ENCODE results near the gene TUBB1.

Gene TUBB1

DNA sequence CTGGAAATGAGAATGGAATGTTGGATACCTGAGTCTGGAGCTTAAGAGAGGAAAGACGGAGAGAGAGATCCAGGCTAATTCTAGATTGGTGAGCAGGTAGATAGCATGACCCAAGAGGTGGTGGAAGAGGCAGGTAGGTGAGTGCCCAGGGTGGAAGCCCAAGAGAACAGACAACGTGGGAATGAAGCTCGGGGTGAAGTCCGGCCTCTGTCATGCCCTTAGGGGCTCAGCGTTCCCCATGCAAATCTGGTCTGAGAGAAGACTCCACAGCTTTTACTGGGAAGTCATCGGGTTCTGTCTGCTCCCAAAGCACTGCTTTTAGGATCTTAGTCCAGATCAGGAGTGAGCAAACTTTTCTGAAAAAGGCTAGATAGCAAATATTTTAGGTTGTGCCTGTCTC is 34.5 kb upstream of the TUBB1 start:
- TF ChIP-seq POLR2A (IDR thresholded peaks at IDR 0.05; ENCODE audit: low read length) (no peak), GATA1 (IDR thresholded peaks at IDR 0.05; ENCODE audit: low read depth, low read length) (no peak)
- no peak for DNase-seq

DNA sequence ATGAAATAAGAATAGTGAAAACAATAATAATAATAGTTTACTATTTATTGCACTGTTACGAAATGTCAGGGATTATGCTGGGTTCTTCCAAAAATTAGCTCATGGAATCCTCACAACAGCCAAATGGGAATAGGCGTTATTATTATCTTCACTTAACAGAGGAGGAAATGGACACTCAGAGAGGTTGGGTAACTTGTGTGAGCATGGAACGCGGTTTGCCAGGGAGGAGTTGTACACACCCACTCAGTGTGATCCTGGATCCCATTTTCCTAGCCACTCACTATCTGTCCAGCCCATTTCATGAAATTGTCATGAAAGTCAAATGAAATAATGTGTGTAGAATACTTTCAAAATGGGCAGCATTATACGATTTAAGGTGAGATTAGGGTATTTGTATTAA is 33.6 kb upstream of the TUBB1 start:
- DNase-seq: no peak
- no peak for TF ChIP-seq POLR2A (IDR thresholded peaks at IDR 0.05; ENCODE audit: low read length)
- no peak for TF ChIP-seq GATA1 (IDR thresholded peaks at IDR 0.05; ENCODE audit: low read depth, low read length)

DNA sequence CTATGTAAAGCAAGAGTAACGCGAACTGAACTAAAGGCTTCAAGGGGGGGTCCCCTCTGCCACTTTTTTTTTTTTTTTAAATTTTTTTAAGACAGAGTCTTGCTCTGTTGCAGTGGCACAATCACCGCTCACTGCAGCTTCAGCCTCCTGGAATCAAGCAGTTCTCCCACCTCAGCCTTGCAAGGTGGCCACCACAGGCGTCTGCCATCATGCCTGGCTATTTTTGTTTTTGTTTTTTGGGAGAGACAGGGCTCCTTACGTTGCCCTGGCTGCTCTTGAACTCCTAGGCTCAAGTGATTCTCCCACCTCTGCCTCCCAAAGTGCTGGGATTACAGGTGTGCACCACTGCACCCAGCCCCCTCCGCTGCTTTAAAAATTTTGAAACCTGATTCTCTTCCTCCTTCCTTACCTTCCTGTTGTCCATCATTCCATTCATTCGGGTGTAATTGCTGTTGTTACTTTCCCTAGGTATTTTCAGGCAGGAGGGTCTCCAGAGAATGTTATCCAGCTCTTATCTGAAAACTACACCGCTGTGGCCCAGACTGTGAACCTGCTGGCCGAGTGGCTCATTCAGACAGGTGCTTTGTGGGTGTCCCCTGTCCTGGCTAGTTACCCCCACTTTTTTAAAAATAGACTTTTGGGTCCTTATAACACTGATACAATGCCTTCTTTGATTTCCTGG is 32.8 kb upstream of the TUBB1 start:
- no peak for TF ChIP-seq GATA1 (IDR thresholded peaks at IDR 0.05; ENCODE audit: low read depth, low read length)
- no peak for TF ChIP-seq POLR2A (IDR thresholded peaks at IDR 0.05; ENCODE audit: low read length)
- no peak for DNase-seq

DNA sequence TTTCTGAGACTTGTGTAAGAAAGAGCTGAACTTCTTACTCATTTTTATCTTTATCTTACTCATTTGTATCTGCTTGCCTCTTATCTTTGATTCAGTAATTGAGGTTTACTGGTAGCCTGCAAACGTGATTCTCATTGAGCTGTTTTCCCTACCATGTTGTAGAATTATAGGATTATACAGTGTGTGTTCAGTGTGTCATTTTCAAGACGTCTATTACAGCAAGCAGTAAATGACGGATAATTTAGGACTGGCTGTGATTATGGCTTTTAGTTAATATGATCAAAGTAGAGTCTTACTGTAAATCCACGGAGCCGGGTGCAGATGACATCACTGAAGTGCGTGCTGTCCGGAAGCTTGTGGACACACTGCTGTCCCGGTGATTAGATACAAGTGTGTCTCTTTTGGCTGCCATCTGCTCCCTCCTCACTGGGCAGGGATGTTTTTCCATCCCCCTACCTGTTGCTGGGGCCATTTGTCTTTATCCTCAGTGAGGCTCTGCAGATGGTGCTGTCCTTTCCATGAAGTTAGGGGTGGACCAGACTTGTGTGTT is 32.2 kb upstream of the TUBB1 start:
- TF ChIP-seq POLR2A (IDR thresholded peaks at IDR 0.05; ENCODE audit: low read length): no peak
- TF ChIP-seq GATA1 (IDR thresholded peaks at IDR 0.05; ENCODE audit: low read depth, low read length): no peak
- no peak for DNase-seq

DNA sequence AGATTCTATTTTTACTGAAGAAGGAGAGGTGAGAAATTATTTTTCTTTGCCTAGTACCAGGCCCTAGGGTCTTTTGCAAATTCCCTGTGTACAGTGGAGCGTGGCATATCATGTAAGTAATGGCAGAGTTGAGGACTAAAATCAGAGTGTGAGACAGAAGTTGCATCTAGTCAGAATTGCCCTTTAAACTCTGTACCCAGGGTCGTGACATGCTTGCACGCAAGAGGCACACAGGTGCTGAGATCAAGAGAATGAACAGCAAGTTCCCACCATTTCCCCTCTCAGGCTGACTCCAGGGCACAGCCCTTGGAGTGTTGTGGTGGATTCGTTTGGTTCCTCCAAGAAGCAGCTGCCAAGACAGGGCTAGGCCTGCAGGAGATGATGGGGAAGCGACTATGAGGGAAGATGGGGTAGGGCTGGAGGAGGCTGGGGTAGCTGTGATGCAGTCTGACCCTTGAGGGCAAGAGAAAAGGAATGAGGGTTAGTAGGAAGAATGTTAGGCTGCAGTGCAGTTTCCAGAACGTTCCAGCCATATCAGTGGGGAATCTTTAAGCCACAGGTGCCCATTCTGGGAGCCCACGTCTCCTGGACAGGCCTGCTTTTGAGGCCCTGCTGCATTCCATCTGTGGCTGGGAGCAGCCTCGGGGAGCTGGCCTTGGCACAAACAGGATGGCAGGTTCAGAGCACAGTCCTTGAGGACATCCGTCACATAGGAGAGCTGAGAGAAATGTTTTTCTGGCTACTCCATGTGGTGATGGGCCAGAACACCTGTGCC is 31.3 kb upstream of the TUBB1 start:
- DNase-seq: no peak
- TF ChIP-seq GATA1 (IDR thresholded peaks at IDR 0.05; ENCODE audit: low read depth, low read length) (no peak), POLR2A (IDR thresholded peaks at IDR 0.05; ENCODE audit: low read length) (no peak)

DNA sequence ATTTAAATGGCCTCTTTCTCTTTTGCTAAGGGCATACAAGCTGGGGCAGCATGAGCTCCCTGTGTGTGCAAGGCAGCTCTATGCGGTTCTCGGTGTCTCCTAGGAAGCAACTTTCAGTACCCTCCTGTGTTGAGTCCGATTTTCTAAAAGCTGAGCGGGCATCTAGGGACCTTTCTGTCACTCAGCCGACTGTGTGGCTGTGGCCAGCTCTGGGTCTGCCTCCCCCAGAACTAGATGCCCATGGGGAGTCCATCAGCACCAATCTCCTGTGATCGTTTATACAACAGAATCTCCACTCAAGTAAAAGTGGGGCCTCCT is 30.7 kb upstream of the TUBB1 start:
- TF ChIP-seq GATA1 (IDR thresholded peaks at IDR 0.05; ENCODE audit: low read depth, low read length) (no peak), POLR2A (IDR thresholded peaks at IDR 0.05; ENCODE audit: low read length) (no peak)
- DNase-seq: no peak

DNA sequence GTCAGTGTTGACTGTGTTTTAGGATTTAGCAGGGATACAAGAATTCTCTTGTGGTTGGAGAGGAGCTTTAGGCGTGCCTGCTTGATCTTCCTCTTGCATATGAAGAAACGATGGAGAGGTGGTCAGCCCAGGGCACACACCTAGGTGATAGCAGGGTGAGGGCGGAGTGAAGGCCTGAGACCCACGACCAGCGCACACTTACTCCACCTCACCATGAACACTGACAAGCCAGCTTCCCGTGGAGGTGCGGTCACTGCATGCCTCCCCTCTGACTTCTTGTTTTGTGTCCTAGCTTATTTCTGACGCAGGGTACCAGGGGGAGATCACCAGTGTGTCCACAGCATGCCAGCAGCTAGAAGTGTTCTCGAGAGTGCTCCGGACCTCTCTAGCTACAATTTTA is 30.0 kb upstream of the TUBB1 start:
- TF ChIP-seq GATA1 (IDR thresholded peaks at IDR 0.05; ENCODE audit: low read depth, low read length): no peak
- TF ChIP-seq POLR2A (IDR thresholded peaks at IDR 0.05; ENCODE audit: low read length): no peak
- DNase-seq: no peak

DNA sequence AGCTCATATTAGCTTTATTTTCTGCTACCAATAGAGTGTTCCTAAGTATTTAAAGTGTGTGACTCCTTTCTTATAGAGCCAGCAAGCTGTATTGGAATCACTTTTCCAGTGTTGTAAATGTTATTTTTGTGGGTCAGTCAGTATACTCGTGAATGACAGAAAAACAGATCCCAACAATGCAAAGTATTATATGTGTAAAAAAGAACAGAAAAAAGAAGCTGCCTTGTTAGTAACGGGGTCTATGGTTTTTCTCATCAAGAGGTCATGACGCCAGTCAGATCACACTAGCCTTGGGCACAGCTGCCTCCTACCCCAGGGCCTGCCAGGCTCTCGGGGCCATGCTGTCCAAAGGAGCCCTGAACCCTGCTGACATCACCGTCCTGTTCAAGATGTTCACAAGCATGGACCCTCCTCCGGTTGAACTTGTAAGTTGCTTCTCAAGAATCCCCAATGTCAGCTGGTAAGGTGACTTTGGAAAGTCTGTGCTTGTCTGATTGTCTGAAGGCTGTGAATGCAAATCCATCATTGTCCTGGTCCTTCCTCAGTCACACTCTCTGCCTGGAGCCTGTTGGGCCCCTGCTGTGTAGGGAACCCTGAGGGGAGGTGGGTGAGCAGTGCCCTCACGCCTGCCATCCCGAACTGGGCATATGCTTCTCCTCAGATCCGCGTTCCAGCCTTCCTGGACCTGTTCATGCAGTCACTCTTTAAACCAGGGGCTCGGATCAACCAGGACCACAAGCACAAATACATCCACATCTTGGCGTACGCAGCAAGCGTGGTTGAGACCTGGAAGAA is 28.4 kb upstream of the TUBB1 start:
- TF ChIP-seq GATA1 (IDR thresholded peaks at IDR 0.05; ENCODE audit: low read depth, low read length) (no peak), POLR2A (IDR thresholded peaks at IDR 0.05; ENCODE audit: low read length) (no peak)
- no peak for DNase-seq

DNA sequence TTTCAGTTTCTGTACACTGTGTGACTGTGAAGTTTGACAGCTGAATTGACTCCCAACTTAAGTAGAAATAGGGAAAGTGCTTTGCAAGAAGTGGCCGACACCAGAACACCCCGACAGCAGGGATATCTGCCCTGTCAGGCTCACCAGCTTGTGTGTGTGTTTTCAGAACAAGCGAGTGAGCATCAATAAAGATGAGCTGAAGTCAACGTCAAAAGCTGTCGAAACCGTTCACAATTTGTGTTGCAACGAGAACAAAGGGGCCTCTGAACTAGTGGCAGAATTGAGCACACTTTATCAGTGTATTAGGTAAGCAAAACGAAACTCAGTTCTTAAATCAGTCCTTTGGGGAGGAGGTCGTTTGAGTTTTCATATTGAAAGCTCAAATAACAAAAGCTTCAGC is 27.5 kb upstream of the TUBB1 start:
- TF ChIP-seq POLR2A (IDR thresholded peaks at IDR 0.05; ENCODE audit: low read length): no peak
- TF ChIP-seq GATA1 (IDR thresholded peaks at IDR 0.05; ENCODE audit: low read depth, low read length): no peak
- DNase-seq: no peak

DNA sequence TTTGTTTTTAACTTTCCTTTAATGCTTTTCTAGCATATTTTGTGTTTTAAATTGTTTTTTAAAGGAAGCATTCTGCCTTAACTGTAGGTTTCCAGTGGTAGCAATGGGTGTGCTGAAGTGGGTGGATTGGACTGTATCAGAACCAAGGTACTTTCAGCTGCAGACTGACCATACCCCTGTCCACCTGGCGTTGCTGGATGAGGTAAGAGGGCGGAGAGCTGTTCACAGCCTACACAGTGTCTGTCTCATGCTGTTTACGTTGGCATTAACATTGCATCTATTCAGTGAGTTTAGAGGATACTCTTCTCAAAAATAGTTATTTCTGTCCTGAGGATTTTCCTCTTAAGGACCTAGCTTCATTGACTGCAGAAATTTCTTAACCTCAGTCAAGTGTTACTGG is 26.3 kb upstream of the TUBB1 start:
- TF ChIP-seq POLR2A (IDR thresholded peaks at IDR 0.05; ENCODE audit: low read length) (no peak), GATA1 (IDR thresholded peaks at IDR 0.05; ENCODE audit: low read depth, low read length) (no peak)
- DNase-seq: no peak

DNA sequence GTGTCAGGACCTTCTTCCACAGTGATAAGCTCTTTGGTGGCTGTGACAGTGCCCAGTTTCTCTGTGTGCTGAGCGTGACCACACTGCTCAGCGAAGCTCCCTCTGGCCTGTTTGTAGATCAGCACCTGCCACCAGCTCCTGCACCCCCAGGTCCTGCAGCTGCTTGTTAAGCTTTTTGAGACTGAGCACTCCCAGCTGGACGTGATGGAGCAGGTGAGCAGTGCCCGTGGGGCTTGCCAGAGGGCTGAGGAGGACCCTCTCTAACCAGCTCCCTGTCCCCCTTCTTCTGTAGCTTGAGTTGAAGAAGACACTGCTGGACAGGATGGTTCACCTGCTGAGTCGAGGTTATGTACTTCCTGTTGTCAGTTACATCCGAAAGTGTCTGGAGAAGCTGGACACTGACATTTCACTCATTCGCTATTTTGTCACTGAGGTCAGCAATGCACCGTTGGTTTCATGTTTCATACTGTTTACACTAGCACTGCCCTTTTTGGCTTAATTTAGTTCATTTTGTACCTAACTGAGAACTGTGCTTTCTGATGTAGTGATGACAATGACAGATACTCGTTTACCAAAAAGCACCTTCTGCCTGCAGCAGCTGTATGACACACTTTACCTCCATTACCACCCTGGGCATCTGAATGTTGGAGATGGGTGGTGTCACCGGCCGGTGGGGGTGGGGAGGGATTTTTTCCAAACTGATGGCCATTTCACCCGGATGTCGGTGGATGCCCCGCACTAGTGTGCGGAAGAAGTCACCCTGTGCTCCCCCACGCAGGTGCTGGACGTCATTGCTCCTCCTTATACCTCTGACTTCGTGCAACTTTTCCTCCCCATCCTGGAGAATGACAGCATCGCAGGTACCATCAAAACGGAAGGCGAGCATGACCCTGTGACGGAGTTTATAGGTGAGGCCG is 25.6 kb upstream of the TUBB1 start:
- DNase-seq: no peak
- TF ChIP-seq GATA1 (IDR thresholded peaks at IDR 0.05; ENCODE audit: low read depth, low read length): no peak

DNA sequence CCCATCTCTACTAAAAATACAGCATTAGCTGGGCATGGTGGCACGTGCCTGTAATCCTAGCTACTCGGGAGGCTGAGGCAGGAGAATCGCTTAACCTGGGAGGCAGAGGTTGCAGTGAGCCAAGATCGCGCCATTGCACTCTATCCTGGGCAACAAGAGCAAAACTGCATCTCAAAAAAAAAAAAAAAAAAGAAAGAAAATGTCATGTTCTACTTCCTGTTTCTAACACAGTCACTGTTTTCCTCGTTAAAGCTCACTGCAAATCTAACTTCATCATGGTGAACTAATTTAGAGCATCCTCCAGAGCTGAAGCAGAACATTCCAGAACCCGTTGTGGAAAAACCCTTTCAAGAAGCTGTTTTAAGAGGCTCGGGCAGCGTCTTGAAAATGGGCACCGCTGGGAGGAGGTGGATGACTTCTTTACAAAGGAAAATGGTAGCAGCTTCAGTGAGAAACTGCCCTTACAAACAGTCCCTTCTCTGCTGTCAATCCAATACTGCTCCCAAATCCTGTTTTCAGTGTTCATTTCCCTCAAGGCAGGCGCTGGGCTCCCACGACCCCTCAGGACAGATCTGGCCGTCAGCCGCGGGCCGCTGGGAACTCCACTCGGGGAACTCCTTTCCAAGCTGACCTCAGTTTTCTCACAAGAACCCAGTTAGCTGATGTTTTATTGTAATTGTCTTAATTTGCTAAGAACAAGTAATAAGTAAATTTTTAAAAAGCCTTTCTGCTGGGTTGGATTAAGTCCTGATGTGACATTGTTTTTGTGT is 24.7 kb upstream of the TUBB1 start:
- TF ChIP-seq POLR2A (IDR thresholded peaks at IDR 0.05; ENCODE audit: low read length): no peak
- no peak for TF ChIP-seq GATA1 (IDR thresholded peaks at IDR 0.05; ENCODE audit: low read depth, low read length)
- DNase-seq: no peak
